HFFc6 (cell line): ENCODE results near the gene RPL13. TPM values are rescaled to one million over a fixed set of nuclear protein-coding genes. Genes with fewer than 3 reads are reported as not detected.

Source experiments
- DNase-seq: peaks from one replicate; pipeline ENCODE4 v3.0.0-alpha.2; 2018
- H3K27ac Mint-ChIP-seq: 2 replicates; pipeline ENCODE4 v1.8.0; 2020; ENCODE audit warnings: mild to moderate bottlenecking, mixed read lengths
- H3K27me3 Mint-ChIP-seq: 2 replicates; pipeline ENCODE4 v1.8.0; 2021; ENCODE audit warnings: mild to moderate bottlenecking, moderate library complexity, mixed read lengths; ENCODE audit not compliant: insufficient read depth
- H3K36me3 Mint-ChIP-seq: 2 replicates; pipeline ENCODE4 v1.8.0; 2021; ENCODE audit warnings: low read depth, mixed read lengths
- H3K4me1 Mint-ChIP-seq: 2 replicates; pipeline ENCODE4 v1.8.0; 2020; ENCODE audit warnings: low read depth, mixed read lengths
- H3K4me3 Mint-ChIP-seq: 2 replicates; pipeline ENCODE4 v1.8.0; 2020; ENCODE audit warnings: mild to moderate bottlenecking, moderate library complexity, mixed read lengths
- H3K9me3 Mint-ChIP-seq: 2 replicates; pipeline ENCODE4 v1.8.0; 2020; ENCODE audit warnings: mild to moderate bottlenecking, mixed read lengths
- total RNA-seq, 6 experiments: library from RNA; stranded (reverse); fragmentation: NEBNext Ultra II Directional; extraction: Animal tissue kit (Norgen Biotek cat#: 25700); gene quantifications; 2 replicates in 1 of 6; 3 replicates in 5 of 6; pipeline ENCODE4 v1.2.3, GENCODE V29; 2021
- TF ChIP-seq, protein P1 (sequence below): fragments of 200-600 bp; sonication (generic); IDR thresholded peaks from 2 replicates; pipeline ENCODE4 v1.5.0; 2021; ENCODE audit warnings: antibody characterized with exemption, mild to moderate bottlenecking

RPL13 gene
- total RNA-seq, 6 experiments from 2014 or later, result 1,572 to 1,808 (median 1,628) TPM

DNA sequence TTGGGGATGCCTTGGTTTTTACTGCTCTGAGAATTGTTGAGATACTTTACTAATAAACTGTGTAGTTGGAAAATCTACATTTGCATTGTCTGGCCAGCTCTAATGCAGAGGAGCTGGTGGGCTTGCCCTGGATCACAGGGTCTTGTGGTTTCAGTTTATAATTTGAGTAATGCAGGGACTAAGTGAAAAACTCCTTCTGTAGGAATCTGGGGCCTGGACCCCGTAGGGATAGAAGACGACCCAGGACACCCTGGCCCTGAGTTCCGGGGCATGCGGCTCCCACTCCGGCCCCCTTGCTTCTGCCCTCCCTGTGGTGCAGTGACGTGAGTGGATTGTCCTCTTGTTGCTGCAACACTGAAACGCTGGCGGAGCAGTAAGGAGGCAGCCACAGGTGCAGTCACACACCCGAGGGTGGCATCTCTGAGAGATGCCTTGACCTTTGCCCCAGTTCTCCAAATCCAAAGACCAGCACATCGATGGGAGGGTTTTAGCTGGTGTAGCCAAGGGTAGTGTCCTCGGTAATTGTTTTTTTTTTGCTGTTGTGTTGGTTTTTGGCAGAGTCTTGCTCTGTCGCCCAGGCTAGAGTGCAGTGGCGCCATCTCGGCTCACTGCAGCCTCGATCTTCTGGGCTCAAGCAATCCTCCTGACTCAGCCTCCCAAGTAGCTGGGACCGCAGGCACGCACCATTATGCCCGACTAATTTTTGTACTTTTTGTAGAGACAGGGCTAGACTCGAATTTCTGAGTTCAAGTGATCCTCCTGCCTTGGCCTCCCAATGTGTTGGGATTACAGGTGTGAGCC, 2.6 kb upstream of the RPL13 start:
- H3K36me3 Mint-ChIP-seq, result peaks cover 43% of the 10 kb centered on the region
- H3K4me1 Mint-ChIP-seq, result peaks cover 37% of the 10 kb centered on the region
- peaks cover 8% of the 10 kb centered on the region for H3K9me3 Mint-ChIP-seq
- TF ChIP-seq, protein P1, sequence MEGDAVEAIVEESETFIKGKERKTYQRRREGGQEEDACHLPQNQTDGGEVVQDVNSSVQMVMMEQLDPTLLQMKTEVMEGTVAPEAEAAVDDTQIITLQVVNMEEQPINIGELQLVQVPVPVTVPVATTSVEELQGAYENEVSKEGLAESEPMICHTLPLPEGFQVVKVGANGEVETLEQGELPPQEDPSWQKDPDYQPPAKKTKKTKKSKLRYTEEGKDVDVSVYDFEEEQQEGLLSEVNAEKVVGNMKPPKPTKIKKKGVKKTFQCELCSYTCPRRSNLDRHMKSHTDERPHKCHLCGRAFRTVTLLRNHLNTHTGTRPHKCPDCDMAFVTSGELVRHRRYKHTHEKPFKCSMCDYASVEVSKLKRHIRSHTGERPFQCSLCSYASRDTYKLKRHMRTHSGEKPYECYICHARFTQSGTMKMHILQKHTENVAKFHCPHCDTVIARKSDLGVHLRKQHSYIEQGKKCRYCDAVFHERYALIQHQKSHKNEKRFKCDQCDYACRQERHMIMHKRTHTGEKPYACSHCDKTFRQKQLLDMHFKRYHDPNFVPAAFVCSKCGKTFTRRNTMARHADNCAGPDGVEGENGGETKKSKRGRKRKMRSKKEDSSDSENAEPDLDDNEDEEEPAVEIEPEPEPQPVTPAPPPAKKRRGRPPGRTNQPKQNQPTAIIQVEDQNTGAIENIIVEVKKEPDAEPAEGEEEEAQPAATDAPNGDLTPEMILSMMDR, result peak; percentile 16
- DNase-seq, result no peak
- peak overlapping the region; percentile 49; the same call in 1 of the 2 replicates for H3K4me3 Mint-ChIP-seq
- peaks cover 17% of the 10 kb centered on the region for H3K27me3 Mint-ChIP-seq
- H3K27ac Mint-ChIP-seq, result peak overlapping the region; percentile 76

- Mint-ChIP-seq H3K36me3 (peaks cover 58% of the 10 kb centered on the region), H3K9me3 (peaks cover 8% of the 10 kb centered on the region), H3K27me3 (peaks cover 26% of the 10 kb centered on the region), H3K4me3 (peak overlapping the region; percentile 94), H3K4me1 (peaks cover 67% of the 10 kb centered on the region), H3K27ac (peak overlapping the region; percentile 67)
- no peak for DNase-seq
- TF ChIP-seq, protein P1, result peak; percentile 51; the same call in 1 of the 2 replicates
Observed at GRCh38 chr16:89561142-89561883, 831 bp downstream of the RPL13 start.

- Mint-ChIP-seq H3K4me1 (peaks cover 67% of the 10 kb centered on the region), H3K27me3 (peaks cover 29% of the 10 kb centered on the region), H3K9me3 (peaks cover 8% of the 10 kb centered on the region), H3K4me3 (peak overlapping the region; percentile 94), H3K27ac (peak overlapping the region; percentile 67), H3K36me3 (peaks cover 51% of the 10 kb centered on the region)
- TF ChIP-seq, protein P1, result no peak
- no peak for DNase-seq
Observed at GRCh38 chr16:89561884-89562599, 1.6 kb downstream of the RPL13 start.

GRCh38 chr16:89562939-89563338, 2.5 kb downstream of the RPL13 start:
- Mint-ChIP-seq H3K4me3 (peak overlapping the region; percentile 94), H3K9me3 (peaks cover 8% of the 10 kb centered on the region), H3K36me3 (peaks cover 44% of the 10 kb centered on the region), H3K27me3 (peaks cover 29% of the 10 kb centered on the region), H3K4me1 (peaks cover 59% of the 10 kb centered on the region), H3K27ac (peak overlapping the region; percentile 67)
- TF ChIP-seq, protein P1, result no peak
- DNase-seq, result no peak

DNA sequence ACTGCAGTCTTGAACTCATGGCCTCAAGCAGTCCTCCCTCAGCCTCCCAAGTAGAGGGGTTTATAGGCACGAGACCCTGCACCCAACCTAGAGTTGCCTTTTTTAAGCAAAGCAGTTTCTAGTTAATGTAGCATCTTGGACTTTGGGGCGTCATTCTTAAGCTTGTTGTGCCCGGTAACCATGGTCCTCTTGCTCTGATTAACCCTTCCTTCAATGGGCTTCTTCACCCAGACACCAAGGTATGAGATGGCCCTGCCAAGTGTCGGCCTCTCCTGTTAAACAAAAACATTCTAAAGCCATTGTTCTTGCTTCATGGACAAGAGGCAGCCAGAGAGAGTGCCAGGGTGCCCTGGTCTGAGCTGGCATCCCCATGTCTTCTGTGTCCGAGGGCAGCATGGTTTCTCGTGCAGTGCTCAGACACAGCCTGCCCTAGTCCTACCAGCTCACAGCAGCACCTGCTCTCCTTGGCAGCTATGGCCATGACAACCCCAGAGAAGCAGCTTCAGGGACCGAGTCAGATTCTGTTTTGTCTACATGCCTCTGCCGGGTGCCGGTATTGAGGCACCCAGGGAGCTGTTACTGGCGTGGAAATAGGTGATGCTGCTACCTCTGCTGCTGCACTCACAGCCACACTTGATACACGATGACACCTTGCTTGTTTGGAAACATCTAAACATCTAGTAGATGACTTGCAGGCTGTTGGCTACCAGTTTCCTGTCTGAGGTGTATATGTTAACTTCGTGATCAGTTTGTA, 3.3 kb downstream of the RPL13 start:
- Mint-ChIP-seq H3K4me1 (peaks cover 56% of the 10 kb centered on the region), H3K27ac (peak overlapping the region; percentile 67), H3K9me3 (peaks cover 8% of the 10 kb centered on the region), H3K4me3 (peak overlapping the region; percentile 57), H3K36me3 (peaks cover 44% of the 10 kb centered on the region), H3K27me3 (peaks cover 27% of the 10 kb centered on the region)
- TF ChIP-seq, protein P1, result no peak
- DNase-seq, result no peak
